Spleen (tissue), 11 donors: ENCODE data around the gene TGFBR3L. TPM values are rescaled to one million over a fixed set of nuclear protein-coding genes. Genes with fewer than 3 reads are reported as not detected.

Source experiments
- DNase-seq: peaks from one replicate; pipeline ENCODE4 v3.0.0-alpha.2; 2020
- H3K27ac ChIP-seq, 8 donors: fragments of 200-600 bp; sonication (generic) in 7 of 8; 1 replicate in 4 of 8; 2 replicates in 4 of 8; pipeline versions ENCODE4 v1.5.0 to v1.8.0; 2016 to 2021; ENCODE audit warnings: inconsistent platforms in 4 of 8, mild to moderate bottlenecking in 4 of 8, moderate library complexity in 1 of 8
- H3K27me3 ChIP-seq, 7 donors: fragments of 200-600 bp; sonication (generic) in 6 of 7; replicated peaks in 1 of 7; 1 replicate in 4 of 7; 2 replicates in 3 of 7; pipeline versions ENCODE4 v1.5.0 to v1.8.0; 2016 to 2021; ENCODE audit warnings: inconsistent platforms in 3 of 7, mild to moderate bottlenecking in 1 of 7
- H3K36me3 ChIP-seq, 6 donors: fragments of 200-600 bp; sonication (generic) in 5 of 6; 1 replicate in 4 of 6; 2 replicates in 2 of 6; pipeline versions ENCODE4 v1.5.0 to v1.8.0; 2016 to 2021; ENCODE audit warnings: inconsistent platforms in 2 of 6
- H3K4me1 ChIP-seq, 6 donors: fragments of 200-600 bp; sonication (generic) in 5 of 6; 1 replicate in 3 of 6; 2 replicates in 3 of 6; pipeline versions ENCODE4 v1.5.0 to v1.8.0; 2016 to 2021; ENCODE audit warnings: inconsistent platforms in 3 of 6
- H3K4me3 ChIP-seq, 8 donors: fragments of 200-600 bp; sonication (generic) in 7 of 8; 1 replicate in 4 of 8; 2 replicates in 4 of 8; pipeline versions ENCODE4 v1.5.0 to v1.8.0; 2016 to 2021; ENCODE audit warnings: inconsistent platforms in 4 of 8, mild to moderate bottlenecking in 4 of 8, moderate library complexity in 2 of 8
- H3K9me3 ChIP-seq, 8 donors: fragments of 200-600 bp; sonication (generic) in 7 of 8; 1 replicate in 4 of 8; 2 replicates in 4 of 8; pipeline versions ENCODE4 v1.5.0 to v1.8.0; 2016 to 2021; ENCODE audit warnings: inconsistent platforms in 4 of 8
- POLR2A ChIP-seq, 3 donors: fragments of 450-650 bp; IDR thresholded peaks; one replicate each; pipeline ENCODE4 v1.5.1; 2017; ENCODE audit warnings: antibody characterized with exemption in 3 of 3, mild to moderate bottlenecking in 1 of 3
- POLR2AphosphoS5 ChIP-seq, 3 donors: sonication (generic); formaldehyde crosslinking; IDR thresholded peaks; one replicate each; pipeline ENCODE4 v1.5.1; 2017; ENCODE audit warnings: antibody characterized with exemption in 3 of 3
- WGBS, 5 donors: extraction: QIAGEN DNeasy Blood & Tissue Kit in 3 of 5; methylation state at CpG; one replicate each; pipeline versions ENCODE4 v1.1.5 to v1.1.7; 2013 to 2018; 5-methylcytosine and 5-hydroxymethylcytosine counted together
- intact Hi-C: fragments of 100-400 bp; cut with DNase I; formaldehyde crosslinking; loops from one replicate; pipeline ENCODE4 v1.15.0; 2023; ENCODE audit warnings: low total_unique reads
- polyA plus RNA-seq, 3 donors: library from polyadenylated mRNA; stranded (reverse); fragments of 200-250 nt; gene quantifications; one replicate each; pipeline ENCODE4 v1.2.1, GENCODE V29; 2013
- total RNA-seq, 7 donors: library from RNA; depleted of rRNA in 3 of 7; stranded (reverse); fragments of >200 nt in 3 of 7; fragmentation: NEBNext Ultra II Directional in 4 of 7; extraction: Animal tissue kit (Norgen Biotek cat#: 25700) in 4 of 7; gene quantifications; one replicate each; pipeline versions ENCODE4 v1.1.0 to v1.2.1, GENCODE V29; 2016 to 2021
- TF ChIP-seq, protein P1 (sequence below), 11 experiments: fragments of 200-600 bp in 7 of 11; fragments of 450-650 bp in 4 of 11; sonication (generic) in 4 of 11; IDR thresholded peaks in 8 of 11; conservative IDR thresholded peaks in 3 of 11; 1 replicate in 7 of 11; 2 replicates in 4 of 11; pipeline versions ENCODE4 v1.4.0 to v1.8.0; 2016 to 2021; ENCODE audit warnings: antibody characterized with exemption in 11 of 11, inconsistent platforms in 4 of 11, mild to moderate bottlenecking in 1 of 11
- donor health status: healthy with polysubstance abuse.
- donor health status: DM: no; HTN: no; CAD: no; lungs with moderate emphysema.
- donor health status: DM: no; HTN: no; CAD: no.
- donor health status: Bipolar disorder and iron deficiency.
- donor health status: healthy.
- donor health status: DM: no; HTN: no; CAD: no.
- donor health status: DM: yes; HTN: yes; CAD: no.

TGFBR3L gene
- total and polyA plus RNA-seq, 10 donors, result 0.11 TPM; not detected in 9

DNA sequence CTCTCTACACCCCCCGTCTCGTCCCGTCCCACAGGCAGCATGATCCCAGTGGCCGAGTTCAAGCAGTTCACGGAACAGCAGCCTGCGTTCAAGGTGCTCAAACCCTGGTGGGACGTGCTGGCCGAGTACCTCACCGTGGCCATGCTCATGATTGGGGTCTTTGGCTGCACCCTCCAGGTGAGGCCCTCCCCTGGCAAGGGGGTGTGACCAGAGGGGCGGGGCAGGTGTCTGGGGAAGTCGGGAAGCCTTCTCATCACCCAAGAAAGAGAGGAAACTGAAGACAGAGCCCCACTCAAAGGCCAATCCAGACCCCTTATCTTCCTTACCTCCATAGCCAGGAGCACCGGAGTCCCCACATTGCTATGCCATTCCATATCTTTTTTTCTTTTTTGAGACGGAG lies 19.1 kb upstream of the TGFBR3L start:
- no peak overlapping the region for H3K27ac ChIP-seq
- no peaks in the 10 kb centered on the region for H3K4me1 ChIP-seq
- intact Hi-C loops, result no loop called here
- H3K9me3 ChIP-seq, result no peaks in the 10 kb centered on the region
- H3K4me3 ChIP-seq, result no peak overlapping the region
- 81 to 99% (median 88%) methylated on average over 7 to 13 of the region's 13 CpGs for WGBS, 5 donors
- no peak for DNase-seq
- H3K36me3 ChIP-seq, result no peaks in the 10 kb centered on the region
- TF ChIP-seq POLR2A (IDR thresholded peaks at IDR 0.05) (no peak), POLR2AphosphoS5 (IDR thresholded peaks at IDR 0.05) (no peak)
- H3K27me3 ChIP-seq, result peaks cover 0 to 48% (median 15%) of the 10 kb centered on the region in 7 donors

DNA sequence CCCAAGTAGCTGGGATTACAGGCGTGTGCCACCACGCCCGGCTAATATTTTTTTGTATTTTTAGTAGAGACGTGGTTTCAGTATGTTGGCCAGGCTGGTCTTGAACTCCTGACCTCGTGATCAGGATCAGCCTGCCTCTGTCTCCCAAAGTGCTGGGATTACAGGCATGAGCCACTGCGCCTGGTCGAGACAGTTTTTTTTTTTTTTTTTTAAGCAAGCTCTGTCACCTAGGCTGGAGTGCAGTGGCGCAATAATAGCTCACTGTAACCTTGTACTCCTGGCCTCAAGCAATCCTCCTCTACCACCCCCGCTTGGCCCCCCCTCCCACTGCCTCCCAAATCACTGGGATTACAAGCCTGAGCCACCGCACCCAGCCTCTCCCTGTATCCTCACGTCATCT lies 17.3 kb upstream of the TGFBR3L start:
- no peak overlapping the region for H3K27ac ChIP-seq
- TF ChIP-seq POLR2A (IDR thresholded peaks at IDR 0.05), result no peak
- no peak for TF ChIP-seq POLR2AphosphoS5 (IDR thresholded peaks at IDR 0.05)
- TF ChIP-seq, protein P1, sequence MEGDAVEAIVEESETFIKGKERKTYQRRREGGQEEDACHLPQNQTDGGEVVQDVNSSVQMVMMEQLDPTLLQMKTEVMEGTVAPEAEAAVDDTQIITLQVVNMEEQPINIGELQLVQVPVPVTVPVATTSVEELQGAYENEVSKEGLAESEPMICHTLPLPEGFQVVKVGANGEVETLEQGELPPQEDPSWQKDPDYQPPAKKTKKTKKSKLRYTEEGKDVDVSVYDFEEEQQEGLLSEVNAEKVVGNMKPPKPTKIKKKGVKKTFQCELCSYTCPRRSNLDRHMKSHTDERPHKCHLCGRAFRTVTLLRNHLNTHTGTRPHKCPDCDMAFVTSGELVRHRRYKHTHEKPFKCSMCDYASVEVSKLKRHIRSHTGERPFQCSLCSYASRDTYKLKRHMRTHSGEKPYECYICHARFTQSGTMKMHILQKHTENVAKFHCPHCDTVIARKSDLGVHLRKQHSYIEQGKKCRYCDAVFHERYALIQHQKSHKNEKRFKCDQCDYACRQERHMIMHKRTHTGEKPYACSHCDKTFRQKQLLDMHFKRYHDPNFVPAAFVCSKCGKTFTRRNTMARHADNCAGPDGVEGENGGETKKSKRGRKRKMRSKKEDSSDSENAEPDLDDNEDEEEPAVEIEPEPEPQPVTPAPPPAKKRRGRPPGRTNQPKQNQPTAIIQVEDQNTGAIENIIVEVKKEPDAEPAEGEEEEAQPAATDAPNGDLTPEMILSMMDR (IDR thresholded peaks at IDR 0.05 in 8 of 11, conservative IDR thresholded peaks at IDR 0.05 in 3 of 11), result no peak
- no peaks in the 10 kb centered on the region for H3K36me3 ChIP-seq
- 84 to 91% (median 89%) methylated on average over 11 of the region's 11 CpGs for WGBS, 5 donors
- intact Hi-C loops, result no loop called here
- DNase-seq, result no peak
- peaks cover 0 to 2% (median under 1%) of the 10 kb centered on the region in 6 donors for H3K4me1 ChIP-seq
- no peaks in the 10 kb centered on the region for H3K9me3 ChIP-seq
- H3K27me3 ChIP-seq, result peaks cover 0 to 41% (median 15%) of the 10 kb centered on the region in 7 donors
- H3K4me3 ChIP-seq, result no peak overlapping the region

DNA sequence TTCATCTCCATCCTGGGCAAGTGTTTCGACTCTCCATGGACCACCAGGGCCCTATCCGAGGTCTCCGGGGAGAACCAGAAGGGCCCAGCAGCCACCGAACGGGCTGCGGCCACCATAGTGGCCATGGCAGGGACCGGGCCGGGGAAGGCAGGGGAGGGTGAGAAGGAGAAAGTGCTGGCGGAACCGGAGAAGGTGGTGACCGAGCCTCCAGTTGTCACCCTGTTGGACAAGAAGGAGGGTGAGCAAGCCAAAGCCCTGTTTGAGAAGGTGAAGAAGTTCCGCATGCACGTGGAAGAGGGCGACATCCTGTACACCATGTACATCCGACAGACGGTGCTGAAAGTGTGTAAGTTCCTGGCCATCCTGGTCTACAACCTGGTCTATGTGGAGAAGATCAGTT lies 15.7 kb upstream of the TGFBR3L start:
- DNase-seq, result no peak
- Histone ChIP-seq H3K36me3 (no peaks in the 10 kb centered on the region), H3K27ac (no peak overlapping the region), H3K4me1 (peaks cover 4 to 12% (median 9%) of the 10 kb centered on the region in 6 donors), H3K9me3 (no peaks in the 10 kb centered on the region), H3K4me3 (no peak overlapping the region), H3K27me3 (peaks cover 0 to 31% (median 13%) of the 10 kb centered on the region in 7 donors)
- whole genome bisulfite sequencing, 5 donors, result 91 to 94% (median 92%) methylated on average over 16 of the region's 16 CpGs
- TF ChIP-seq POLR2AphosphoS5 (IDR thresholded peaks at IDR 0.05) (no peak), POLR2A (IDR thresholded peaks at IDR 0.05) (no peak)
- TF ChIP-seq, protein P1 (IDR thresholded peaks at IDR 0.05 in 8 of 11, conservative IDR thresholded peaks at IDR 0.05 in 3 of 11), result no peak
- intact Hi-C loops, result no loop called here

DNA sequence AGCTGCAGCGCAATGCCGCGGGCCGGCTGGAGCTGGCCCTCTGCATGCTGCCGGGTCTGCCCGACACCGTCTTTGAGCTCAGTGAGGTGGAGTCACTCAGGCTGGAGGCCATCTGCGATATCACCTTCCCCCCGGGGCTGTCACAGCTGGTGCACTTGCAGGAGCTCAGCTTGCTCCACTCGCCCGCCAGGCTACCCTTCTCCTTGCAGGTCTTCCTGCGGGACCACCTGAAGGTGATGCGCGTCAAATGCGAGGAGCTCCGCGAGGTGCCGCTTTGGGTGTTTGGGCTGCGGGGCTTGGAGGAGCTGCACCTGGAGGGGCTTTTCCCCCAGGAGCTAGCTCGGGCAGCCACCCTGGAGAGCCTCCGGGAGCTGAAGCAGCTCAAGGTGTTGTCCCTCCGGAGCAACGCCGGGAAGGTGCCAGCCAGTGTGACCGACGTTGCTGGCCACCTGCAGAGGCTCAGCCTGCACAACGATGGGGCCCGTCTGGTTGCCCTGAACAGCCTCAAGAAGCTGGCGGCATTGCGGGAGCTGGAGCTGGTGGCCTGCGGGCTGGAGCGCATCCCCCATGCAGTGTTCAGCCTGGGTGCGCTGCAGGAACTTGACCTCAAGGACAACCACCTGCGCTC lies 14.8 kb upstream of the TGFBR3L start:
- intact Hi-C loops, result no loop called here
- H3K9me3 ChIP-seq, result no peaks in the 10 kb centered on the region
- 75 to 92% (median 88%) methylated on average over 4 to 34 of the region's 34 CpGs for WGBS, 5 donors
- TF ChIP-seq POLR2A (IDR thresholded peaks at IDR 0.05), result no peak
- TF ChIP-seq, protein P1 (IDR thresholded peaks at IDR 0.05 in 8 of 11, conservative IDR thresholded peaks at IDR 0.05 in 3 of 11), result no peak
- no peak for TF ChIP-seq POLR2AphosphoS5 (IDR thresholded peaks at IDR 0.05)
- H3K4me3 ChIP-seq, result no peak overlapping the region
- peaks cover 0 to 22% (median 7%) of the 10 kb centered on the region in 7 donors for H3K27me3 ChIP-seq
- peaks cover 8 to 19% (median 15%) of the 10 kb centered on the region in 6 donors for H3K4me1 ChIP-seq
- H3K36me3 ChIP-seq, result peaks cover 0 to 2% (median 0%) of the 10 kb centered on the region in 6 donors
- H3K27ac ChIP-seq, result no peak overlapping the region
- DNase-seq, result no peak
